RWPE2 (cell line): ENCODE measurements around the gene ADORA1.

Source experiments
- ATAC-seq: fragments of 200-7000 bp; cut with Tn5 transposase; 3 replicates; pipeline ENCODE4 v1.9.1; 2021; ENCODE audit warnings: low read depth
- DNase-seq: peaks from one replicate; pipeline ENCODE4 v3.0.0-alpha.2; 2020; ENCODE audit warnings: low spot score
- H3K27ac ChIP-seq: fragments of 450-650 bp; 2 replicates; pipeline ENCODE4 v1.5.1; 2017; ENCODE audit warnings: mild to moderate bottlenecking; ENCODE audit not compliant: poor library complexity, severe bottlenecking
- H3K27me3 ChIP-seq: fragments of 250-450 bp; sonication (Bioruptor Pico); 2 replicates; pipeline ENCODE4 v1.5.1; 2021; ENCODE audit warnings: mild to moderate bottlenecking, moderate library complexity; ENCODE audit not compliant: insufficient read depth, poor library complexity, severe bottlenecking
- H3K36me3 ChIP-seq: fragments of 250-450 bp; sonication (Bioruptor Pico); 2 replicates; pipeline ENCODE4 v1.5.1; 2020; ENCODE audit warnings: low read depth, mild to moderate bottlenecking, moderate library complexity
- H3K4me1 ChIP-seq: fragments of 250-450 bp; sonication (Bioruptor Pico); 2 replicates; pipeline ENCODE4 v1.5.1; 2021; ENCODE audit warnings: mild to moderate bottlenecking, moderate library complexity; ENCODE audit not compliant: insufficient read depth, poor library complexity, severe bottlenecking
- H3K4me3 ChIP-seq: fragments of 250-450 bp; sonication (Bioruptor Pico); 2 replicates; pipeline ENCODE4 v1.5.1; 2021; ENCODE audit warnings: mild to moderate bottlenecking, moderate library complexity; ENCODE audit not compliant: severe bottlenecking
- H3K9me3 ChIP-seq: fragments of 250-450 bp; sonication (Bioruptor Pico); 2 replicates; pipeline ENCODE4 v1.5.1; 2021; ENCODE audit warnings: mild to moderate bottlenecking, moderate library complexity; ENCODE audit not compliant: severe bottlenecking
- CTCF ChIP-seq: fragments of 450-650 bp; IDR thresholded peaks from one replicate; pipeline ENCODE4 v1.5.1; 2017; ENCODE audit warnings: mild to moderate bottlenecking, moderate library complexity; ENCODE audit not compliant: poor library complexity, severe bottlenecking

Gene ADORA1

GRCh38 chr1:203186091-203186445 is 58.5 kb downstream of the ADORA1 start:
- ATAC-seq (no peak), DNase-seq (no peak)
- Histone ChIP-seq H3K9me3 (no peaks in the 10 kb centered on the region), H3K36me3 (no peaks in the 10 kb centered on the region), H3K27ac (no peak overlapping the region), H3K4me1 (no peaks in the 10 kb centered on the region), H3K27me3 (no peaks in the 10 kb centered on the region), H3K4me3 (no peak overlapping the region)
- TF ChIP-seq CTCF = no peak

GRCh38 chr1:203186446-203187303 is 59.1 kb downstream of the ADORA1 start, which contains the start of gene CHI3L1:
CHI3L1 (minus strand) TSS chr1:203186704; CDS start chr1:203186623, 81 bp downstream.
- H3K4me3 ChIP-seq = no peak within 1 kb of the TSS

GRCh38 chr1:203187304-203187685 is 59.8 kb downstream of the ADORA1 start:
- no peak for DNase-seq
- no peak overlapping the region for H3K27ac ChIP-seq

More at GRCh38 chr1:203186446-203187303, 59.1 kb downstream of the ADORA1 start, which contains the start of gene CHI3L1:
- ATAC-seq = peak; percentile 46; the same call in 2 of the 3 replicates
- no peak for DNase-seq
- no peaks in the 10 kb centered on the region for H3K36me3 ChIP-seq
- no peaks in the 10 kb centered on the region for H3K27me3 ChIP-seq
- no peaks in the 10 kb centered on the region for H3K4me1 ChIP-seq
- H3K9me3 ChIP-seq = no peaks in the 10 kb centered on the region
- no peak within 1 kb of the TSS for H3K27ac ChIP-seq
- TF ChIP-seq CTCF = no peak

GRCh38 chr1:203187689-203188264 is 60.3 kb downstream of the ADORA1 start:
- Histone ChIP-seq H3K27ac (no peak overlapping the region), H3K4me3 (no peak overlapping the region), H3K9me3 (no peaks in the 10 kb centered on the region), H3K27me3 (no peaks in the 10 kb centered on the region), H3K4me1 (no peaks in the 10 kb centered on the region), H3K36me3 (no peaks in the 10 kb centered on the region)
- no peak for DNase-seq
- no peak for TF ChIP-seq CTCF
- ATAC-seq = no peak

More at GRCh38 chr1:203187304-203187685, 59.8 kb downstream of the ADORA1 start:
- Histone ChIP-seq H3K4me3 (no peak overlapping the region), H3K36me3 (no peaks in the 10 kb centered on the region), H3K9me3 (no peaks in the 10 kb centered on the region), H3K4me1 (no peaks in the 10 kb centered on the region), H3K27me3 (no peaks in the 10 kb centered on the region)
- ATAC-seq = no peak
- TF ChIP-seq CTCF = no peak
